GM21717 (cell line): Measurements from ENCODE around the gene MYBBP1A.

Experiments
- ATAC-seq: cut with Tn5 transposase; IDR thresholded peaks from one replicate; pipeline ENCODE4 v1.9.1; 2021; ENCODE audit warnings: mild to moderate bottlenecking, moderate library complexity; ENCODE audit not compliant: unreplicated experiment

The MYBBP1A gene

DNA sequence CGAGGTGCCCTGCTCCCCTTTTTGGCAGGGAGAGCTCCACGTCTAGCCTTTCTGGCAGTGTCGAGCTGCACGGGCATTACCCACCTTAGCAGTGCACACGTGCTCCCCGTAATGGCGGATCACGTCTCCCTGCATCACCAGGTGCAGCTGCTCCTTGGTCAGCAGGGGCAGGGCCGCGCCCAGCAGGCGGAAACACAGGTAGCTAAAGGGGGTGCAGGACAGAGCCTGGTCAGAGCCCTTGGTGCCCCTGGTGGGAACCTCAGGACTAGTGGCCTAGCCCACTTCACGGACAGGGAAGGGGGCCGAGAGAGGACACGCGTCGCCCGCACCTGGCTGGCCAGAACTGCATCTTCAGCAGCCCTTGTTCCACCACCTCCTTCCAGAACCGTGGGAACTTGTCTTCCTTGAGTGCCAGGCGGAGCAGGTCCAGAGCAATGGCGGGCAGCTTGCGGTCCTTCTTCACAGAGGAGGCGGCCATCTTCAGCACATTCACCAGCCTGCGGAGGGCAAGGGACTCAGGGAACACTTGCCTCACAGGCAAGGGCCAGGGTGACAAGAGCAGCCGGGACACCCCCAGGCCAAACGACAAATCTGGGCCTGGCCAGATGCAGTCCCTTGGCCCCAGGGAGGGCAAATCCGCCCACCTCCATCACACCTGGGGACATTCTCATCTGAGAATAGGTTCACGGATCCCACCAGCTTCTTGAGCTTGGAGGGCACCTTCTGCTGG, 3.2 kb downstream of the MYBBP1A start:
- no peak for ATAC-seq

DNA sequence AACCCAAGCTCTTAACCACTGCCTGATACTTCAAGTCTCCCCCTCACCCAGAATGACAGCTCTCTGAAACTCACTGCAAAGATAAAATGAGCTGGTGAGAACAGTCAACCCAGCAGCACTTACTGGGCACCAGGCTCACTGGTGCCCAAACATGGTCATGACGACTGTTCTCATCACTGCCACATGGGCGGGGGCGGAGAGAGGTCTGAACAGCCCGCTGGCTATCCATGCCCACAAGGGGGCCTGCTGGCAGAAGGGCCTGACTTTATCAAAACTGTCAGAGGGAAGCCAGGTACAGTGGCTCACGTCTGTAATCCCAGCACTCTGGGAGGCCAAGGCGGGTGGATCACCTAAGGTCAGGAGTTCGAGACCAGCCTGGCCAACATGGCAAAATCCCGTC, 4.0 kb downstream of the MYBBP1A start:
- ATAC-seq, result no peak

DNA sequence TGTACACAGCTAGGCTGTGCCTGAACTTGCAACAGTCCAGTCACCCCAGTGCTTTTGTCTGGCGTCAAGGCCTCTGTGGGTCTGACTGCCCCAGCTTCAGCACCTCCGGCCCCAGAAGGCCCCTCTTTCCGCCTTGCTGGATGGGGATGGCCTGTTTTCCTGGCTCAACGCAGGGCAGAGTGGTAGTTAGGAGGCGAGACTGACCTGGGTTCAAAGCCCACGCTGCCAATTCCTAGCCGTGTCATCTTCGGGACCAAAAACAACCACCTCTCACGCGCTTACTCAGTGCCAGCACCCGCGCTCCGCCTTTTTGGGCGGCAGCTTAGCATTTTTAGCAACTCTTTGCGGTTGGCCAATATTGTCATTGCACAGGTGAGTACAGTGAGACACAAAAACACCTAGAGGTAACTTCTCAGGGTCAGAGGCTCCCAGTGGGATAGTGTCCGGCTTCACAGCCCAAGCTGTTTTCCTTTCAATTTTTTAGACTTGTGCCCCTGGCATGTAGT, 4.6 kb downstream of the MYBBP1A start:
- ATAC-seq, result no peak

DNA sequence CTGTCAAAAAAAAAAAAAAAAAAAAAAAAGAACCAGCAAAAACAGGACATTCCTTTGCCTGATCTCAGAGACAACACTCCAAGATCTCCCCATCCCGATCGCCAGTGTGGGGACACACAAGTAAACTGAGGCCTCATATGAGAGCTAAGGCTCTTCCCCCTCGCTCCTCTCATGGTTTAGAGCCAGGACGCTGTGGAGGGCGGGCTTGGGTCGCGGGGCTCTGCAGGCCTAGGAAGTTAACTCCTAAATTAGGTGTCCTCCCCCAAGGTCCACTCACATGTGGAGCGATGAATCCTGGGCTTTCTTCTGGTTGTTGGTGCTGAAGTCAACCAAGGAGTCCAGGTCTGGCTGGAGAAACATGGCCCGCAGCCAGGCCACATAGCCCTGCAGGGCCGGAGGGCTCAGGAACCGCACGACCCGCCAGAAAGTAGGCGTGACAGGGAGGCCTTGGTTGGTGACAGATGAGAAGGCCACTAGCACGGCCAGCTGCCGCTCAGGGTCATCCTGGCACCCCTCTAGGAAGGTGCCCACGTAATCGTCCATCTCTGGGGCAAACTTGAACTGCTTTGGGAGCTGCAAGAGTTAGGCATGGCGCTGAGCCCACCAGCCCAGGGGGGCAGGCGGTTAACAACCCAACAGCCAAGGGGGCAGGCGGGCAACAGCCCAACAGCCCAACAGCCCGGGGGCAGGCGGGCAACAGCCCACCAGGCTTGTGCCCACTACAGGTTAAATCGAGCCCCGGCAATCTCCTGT, 5.2 kb downstream of the MYBBP1A start:
- ATAC-seq, result no peak

DNA sequence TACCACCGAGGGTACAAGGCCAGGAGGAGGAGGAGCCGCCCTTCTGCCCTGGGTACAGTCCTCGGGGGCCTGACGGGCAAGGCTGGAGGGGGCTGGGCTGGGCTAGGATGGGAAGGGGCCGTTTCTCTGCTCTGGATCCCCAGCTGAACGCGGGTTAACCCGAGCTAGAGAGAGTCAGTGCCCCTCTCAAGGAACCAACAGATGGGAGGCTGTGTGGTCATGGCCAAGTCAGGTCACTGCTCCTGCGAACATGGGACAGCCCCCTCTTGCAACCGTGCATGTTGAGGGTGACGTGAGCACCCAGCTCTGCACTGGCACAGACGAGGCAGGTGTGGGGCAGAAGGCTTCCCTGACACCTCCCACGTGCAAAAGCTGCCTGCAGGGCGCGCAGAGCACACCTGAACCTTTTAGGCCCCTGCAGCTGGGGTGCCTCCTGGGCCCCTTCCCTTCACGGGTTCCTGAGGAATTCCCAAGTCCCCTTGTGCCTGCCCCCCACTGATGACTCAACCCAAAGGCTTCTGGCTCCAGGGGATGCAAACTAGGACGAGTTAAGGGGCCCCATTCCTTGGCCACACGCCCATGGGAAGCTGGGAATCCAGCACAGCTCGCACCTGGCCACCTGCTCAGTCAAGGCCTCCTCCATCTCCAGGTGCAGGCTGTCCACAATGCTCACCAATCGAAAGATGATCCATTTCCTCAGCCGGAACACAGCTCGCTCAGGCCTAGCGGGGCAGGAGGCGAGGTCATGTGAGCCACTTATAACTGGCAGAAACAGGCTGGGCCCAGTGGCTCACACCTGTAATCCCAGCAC, 6.3 kb downstream of the MYBBP1A start:
- no peak for ATAC-seq

DNA sequence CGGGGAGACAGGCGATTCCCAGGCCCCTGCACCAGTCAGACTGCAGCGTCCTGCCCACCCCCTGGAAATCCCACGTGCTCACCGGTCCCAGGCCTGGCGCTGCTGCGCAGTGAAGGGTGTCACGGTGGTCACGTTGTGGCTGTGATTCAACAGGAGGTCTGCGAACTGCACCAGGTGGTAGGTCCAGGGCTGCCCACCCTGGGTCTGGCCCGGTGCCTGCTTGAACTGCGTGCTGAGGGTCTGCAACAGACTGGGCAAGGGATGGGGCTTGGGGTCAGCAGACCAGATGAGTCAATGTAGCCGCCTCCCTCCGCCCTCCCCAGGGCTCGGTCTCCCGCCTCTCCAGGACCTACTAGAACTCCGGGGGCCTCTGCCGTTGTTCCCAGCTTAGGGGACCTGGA, 7.1 kb downstream of the MYBBP1A start:
- no peak for ATAC-seq

DNA sequence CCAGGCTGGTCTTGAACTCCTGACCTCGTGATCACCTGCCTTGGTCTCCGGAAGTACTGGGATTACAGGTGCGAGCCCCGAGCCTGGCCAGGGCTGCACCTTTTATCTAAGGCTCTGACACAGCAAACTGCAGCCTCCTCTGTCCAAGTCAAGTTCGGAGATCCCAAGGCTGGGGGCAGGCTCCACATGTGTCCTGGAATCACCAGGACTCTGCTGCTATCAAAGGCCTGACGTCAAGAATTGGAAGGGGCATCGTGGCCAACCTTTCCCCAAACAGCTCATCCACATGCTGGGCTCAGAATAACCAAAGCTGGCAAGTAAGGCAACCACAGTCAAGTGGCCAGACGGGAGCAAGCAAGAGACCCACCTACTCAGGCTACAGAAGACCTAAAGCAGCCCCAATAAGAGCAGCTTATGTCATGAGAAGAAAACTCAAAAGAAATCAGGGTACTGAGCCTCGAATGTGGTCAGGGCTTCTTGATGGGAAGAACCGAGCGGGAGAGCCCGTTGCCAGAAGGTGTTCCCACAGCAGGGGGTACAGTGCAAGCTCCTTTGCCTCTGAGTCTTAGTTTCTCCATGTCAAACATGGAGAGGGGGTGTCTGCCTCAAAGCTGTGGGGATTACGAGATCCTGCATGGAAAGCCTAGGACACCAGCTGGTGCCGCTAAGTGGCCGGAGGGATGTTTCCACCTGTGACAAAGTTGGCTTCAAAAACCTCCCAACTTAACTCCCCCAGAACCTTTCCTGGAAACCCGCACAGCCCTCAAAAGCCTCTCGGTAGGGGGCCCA, 7.9 kb downstream of the MYBBP1A start:
- ATAC-seq, result no peak

DNA sequence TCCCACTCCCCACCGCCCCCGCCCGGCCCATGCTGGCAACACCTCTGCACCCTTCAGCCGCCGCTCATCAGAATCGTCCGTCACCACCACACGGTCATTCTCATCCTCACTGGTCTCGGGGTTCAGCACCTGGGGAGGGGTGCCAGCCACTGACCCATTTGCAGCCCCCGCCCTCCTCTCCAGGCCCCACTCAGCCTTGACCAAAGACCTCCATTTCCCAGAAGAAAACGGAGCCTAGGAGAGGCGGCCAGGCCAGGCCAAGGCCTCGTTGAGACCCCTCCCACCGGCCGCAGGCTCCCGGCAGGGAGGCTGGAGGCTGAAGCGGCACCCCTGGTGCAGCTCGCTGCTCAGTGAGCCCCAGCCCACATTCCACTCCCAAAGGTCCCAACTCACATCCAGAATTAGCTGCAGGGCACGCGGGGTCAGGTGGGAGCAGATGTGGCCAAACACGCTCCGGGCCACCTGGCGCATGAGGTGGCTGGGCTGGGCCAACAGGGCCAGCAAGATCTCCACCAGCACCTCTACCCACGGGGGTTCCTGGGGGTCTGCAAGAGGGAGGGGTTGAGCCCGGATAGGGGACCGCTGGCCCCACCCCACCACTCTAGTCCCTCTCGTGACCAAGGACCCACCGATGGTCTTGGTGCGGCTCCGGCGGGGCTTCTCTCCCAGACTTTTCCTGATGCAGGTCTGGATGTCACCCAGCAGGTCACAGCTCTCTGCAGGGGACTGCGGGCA, 9.8 kb downstream of the MYBBP1A start:
- no peak for ATAC-seq

DNA sequence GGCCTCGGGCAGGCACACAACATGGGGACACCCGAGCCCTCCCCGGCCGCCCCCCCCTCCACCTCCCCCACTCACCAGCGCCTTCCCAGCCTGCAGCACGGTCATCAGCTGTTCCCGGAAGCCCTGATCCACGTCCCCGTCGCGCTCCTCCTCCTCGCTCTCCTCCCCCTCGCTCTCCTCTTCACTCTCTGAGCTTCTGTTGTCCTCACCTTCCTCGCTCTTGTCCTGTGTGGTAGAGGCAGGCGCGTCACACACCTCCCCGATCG, 10.3 kb downstream of the MYBBP1A start:
- no peak for ATAC-seq

DNA sequence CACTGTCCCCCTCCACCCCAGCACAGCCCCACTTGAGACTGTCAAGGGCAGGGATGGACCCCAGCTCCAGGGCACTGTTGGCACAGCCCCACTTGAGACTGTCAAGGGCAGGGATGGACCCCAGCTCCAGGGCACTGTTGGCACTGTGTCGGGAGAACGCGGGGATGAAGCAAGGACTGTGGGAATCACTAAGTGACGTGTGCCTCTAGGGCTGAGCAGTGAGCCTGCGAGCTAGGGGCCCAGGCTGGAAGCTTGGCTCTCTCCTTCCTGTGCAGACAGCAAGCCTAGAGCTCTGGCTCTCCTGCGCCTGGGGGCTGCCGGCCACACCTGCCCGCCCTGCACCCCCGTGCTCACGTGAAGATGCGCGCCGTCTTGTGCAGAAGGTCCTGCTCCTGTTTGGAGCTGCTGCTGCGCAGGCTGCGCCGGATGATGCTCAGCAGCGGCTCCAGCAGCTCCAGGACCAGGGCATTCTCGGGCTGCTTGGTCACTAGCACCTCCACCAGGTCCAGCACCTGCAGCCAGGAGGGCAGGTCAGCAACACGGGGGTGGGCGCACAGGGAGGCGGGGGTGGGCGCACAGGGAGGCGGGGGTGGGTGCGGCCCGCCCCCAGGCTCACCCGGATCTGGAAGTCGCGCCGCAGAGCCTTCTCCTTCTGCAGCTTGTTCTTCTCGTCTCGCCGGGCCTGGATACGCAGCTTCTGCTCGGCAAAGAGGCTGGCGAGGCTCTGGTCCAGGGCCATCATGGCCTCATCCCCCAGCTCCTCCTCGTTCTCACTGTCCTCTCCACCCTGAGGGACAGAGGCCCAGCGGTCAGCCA, 10.8 kb downstream of the MYBBP1A start:
- no peak for ATAC-seq

DNA sequence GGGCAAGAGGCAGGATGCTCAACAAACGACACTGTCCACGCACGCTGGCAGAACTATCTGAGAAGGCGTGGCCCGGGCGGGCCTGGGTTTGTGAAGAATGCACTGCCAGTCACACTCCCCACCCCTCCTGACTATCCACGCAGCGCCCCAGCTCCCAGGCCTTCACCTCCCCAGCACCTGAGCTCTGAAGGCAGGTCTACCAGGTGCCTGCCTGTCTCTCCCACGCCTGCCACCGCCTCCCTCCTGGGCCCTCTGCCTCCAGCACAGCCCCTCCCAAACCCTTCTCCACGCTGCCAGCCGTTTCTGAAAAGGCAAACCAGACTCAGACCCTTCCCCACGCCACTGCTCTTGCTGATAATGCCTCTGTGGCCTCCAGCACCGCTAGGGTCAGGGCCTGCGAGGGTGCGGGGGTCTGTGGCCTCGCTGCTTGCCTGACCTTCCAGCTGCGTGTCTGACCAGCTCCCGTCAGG, 11.6 kb downstream of the MYBBP1A start:
- ATAC-seq, result no peak

DNA sequence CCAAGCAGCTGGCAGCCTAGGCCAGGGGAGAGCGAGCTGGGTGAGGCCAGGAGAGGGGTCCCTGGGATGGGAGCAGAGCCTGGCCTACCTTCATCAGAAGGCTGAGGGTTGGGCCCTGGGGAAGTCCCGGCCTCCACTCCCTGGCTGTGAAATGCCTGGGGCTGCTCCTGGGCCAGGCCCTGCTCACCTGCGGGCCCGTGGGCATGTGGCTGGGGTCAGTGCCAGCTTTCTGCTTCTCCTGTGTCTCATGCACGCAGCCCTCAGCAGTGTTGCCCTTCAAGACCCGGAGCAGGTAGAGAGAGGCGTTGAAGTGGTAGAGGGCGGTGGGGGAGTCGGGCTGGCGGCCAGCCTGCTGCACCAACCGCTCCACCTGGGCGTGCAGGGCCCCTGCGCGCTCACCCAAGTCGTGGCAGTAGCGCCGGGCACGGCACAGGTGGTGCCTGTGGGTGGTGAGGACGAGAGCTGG, 12.4 kb downstream of the MYBBP1A start:
- no peak for ATAC-seq

DNA sequence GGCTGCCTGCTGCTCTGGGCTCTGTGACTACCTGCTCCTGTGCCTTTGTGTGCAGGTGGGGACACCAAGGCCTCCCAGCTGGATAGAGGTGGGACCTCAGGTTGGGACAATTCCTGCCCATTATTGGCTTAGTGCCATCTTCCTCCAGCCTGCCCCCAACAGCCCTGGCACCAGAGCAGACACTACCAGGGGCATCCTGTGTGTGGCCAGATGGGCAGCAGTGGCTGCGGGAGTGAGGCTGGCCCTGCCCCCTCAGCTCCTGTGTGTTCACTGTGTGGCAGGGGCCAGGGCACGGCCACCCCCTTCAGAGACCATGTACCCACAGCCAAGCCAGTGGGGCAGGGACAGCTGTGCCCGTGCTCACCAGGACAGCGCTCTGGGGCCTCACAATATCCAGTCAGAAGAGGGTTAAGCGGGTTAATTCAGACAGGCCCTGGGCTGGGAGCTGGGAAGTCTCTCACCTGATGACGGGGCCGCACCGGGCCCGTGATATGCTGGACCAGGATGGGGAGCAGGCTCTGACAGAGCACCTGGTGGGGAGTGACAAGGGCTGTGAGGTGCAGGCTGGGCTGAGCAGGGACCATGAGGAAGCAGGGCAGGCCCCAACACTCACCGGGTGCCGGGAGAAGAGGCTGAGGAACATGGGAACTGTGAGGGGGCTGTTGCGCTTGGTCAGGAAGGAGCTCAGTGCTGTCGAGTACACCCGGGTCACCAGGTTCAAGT, 13.0 kb downstream of the MYBBP1A start:
- ATAC-seq, result no peak

DNA sequence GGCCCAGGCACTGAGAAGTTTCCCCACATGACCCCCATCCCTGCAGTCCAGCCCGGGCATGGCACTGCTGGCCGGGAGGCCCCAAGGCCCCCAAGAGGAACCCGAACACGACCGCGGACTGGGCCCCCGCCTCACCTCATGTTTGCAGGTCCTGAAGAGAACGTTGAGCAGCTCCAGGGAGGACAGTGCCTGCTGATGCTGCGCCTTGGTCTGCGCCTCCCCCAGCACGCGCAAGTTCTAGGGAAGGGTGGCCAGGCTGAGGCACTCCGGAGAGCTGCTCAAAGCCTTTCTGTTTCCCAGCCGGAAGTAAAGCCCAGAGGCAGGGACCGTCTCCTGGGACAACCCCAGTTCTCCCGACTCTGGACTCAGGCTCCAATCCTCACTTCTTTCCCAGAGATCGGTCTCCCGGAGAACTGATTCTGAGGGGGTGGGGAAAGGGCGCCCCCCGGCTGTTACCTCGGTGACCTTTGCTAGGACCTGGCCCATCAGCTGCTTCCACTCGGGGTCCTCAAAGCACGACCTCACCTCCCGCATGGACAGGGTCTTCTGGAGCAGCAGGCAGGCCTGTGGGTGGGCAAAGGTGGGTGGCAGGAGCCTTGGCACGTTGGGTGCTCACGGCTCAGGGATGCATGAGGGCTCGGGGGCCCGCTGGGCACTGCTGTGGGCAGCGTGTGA, 13.7 kb downstream of the MYBBP1A start:
- no peak for ATAC-seq

DNA sequence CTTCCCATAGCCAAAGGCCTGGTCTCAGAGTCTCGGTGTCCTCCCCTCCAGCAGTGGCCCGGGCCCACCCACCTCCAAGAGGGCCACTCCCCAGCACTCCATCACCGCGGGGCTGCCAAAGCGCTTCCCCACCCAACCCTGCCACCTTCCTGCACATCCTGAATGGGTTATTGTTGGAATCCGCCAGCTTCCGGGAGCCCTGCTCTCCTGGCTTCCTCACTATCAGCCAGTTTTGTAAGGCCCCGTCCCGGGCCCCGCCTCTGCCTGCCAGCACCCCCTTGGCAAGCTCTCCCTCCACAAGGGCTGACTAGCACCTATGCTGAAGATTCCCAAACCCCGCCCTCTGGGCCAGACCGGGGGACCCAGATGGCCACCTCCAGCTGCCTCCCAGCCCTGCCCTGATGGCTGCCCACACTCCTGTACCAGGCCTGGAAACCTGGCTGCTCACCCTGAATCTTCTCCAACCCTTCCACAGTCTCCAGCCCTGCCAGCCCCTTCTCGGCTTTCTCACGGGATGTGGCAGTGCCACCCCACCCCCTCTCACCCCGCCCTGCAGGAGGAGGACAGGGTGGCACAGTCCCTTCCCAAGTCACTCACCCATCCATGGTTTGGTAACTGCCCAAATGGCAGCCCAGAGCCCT, 14.4 kb downstream of the MYBBP1A start:
- no peak for ATAC-seq

DNA sequence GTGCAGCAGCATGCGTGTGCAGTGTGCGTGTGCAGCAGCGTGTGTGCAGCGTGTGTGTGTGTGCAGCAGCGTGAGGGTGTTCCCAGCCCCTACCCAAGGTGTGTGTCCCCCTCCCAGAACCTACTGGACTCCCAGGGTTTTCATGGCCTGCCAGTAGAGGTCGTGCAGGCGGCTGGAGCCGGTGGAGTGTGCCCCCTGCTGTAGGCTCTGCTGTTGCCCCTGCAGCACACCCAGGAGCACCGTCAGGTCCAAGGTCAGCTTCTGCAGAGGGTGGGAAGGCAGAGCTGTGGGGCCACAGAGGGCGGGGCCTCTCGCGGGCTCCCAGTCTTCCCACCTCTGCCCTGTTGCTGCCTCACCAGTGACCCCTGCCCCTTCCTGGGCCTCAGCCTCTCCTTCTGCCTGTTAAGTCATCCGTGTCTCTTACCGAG, 14.9 kb downstream of the MYBBP1A start:
- no peak for ATAC-seq

DNA sequence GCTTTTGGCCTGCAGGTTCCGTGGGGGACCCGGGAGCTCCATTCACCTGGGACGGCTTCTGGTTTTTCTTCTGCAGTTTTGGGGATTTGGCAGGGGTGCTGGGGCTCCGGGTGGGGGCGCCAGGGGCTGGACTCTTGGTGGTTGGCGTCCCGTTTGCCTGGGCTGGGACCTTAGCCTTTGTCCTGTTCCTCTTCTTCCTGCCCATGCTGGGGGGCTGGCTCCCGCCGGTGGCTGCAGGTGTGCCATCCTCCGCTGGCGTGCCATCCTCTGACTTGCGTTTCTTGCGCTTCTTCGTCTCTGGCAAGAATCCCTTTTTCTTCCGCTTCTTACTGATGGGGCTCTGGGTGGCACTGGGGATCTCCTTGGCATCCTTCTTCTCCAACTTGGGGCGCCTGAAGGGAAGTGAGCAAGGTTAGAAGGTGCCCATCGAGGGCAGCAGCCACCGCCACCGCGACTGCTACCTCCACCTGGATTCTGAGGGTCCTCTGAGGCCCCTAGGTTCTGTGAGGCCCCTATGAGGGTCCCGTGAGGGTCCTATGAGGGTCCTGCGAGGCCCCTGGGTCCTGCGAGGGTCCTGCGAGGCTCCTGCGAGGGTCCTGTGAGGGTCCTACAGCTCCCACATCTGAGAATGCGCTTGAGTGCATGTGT, 15.5 kb downstream of the MYBBP1A start:
- no peak for ATAC-seq
